Hepatocyte (in vitro differentiated cells): ENCODE data around the gene OLA1. TPM values are rescaled to one million over a fixed set of nuclear protein-coding genes. Genes with fewer than 3 reads are reported as not detected.
A peak's percentile ranks its signal among the peaks of the same experiment; 100 is the strongest.

ENCODE experiments used
- DNase-seq: peaks from one replicate; pipeline ENCODE4 v3.0.0-alpha.2; 2016; ENCODE audit warnings: low spot score
- H2AFZ ChIP-seq: fragments of 200-600 bp; sonication (generic); 2 replicates; pipeline ENCODE4 v1.6.0; 2016; ENCODE audit warnings: antibody characterized with exemption, mild to moderate bottlenecking
- H3K27ac ChIP-seq: fragments of 200-600 bp; sonication (generic); 2 replicates; pipeline ENCODE4 v1.5.1; 2016; ENCODE audit warnings: mild to moderate bottlenecking
- H3K27me3 ChIP-seq: fragments of 200-600 bp; sonication (generic); 2 replicates; pipeline ENCODE4 v1.6.1; 2016
- H3K36me3 ChIP-seq: fragments of 200-600 bp; sonication (generic); replicated peaks from 2 replicates; pipeline ENCODE4 v1.5.1; 2016; ENCODE audit warnings: low read depth; ENCODE audit not compliant: insufficient read depth
- H3K4me1 ChIP-seq: fragments of 200-600 bp; sonication (generic); 2 replicates; pipeline ENCODE4 v1.5.1; 2016; ENCODE audit warnings: mild to moderate bottlenecking, moderate library complexity; ENCODE audit not compliant: insufficient read depth
- H3K4me2 ChIP-seq: fragments of 200-600 bp; sonication (generic); 2 replicates; pipeline ENCODE4 v1.6.0; 2016
- H3K4me3 ChIP-seq: fragments of 200-600 bp; sonication (generic); 2 replicates; pipeline ENCODE4 v1.5.1; 2016; ENCODE audit warnings: mild to moderate bottlenecking
- H3K79me2 ChIP-seq: fragments of 200-600 bp; sonication (generic); 2 replicates; pipeline ENCODE4 v1.6.0; 2017; ENCODE audit warnings: mild to moderate bottlenecking
- H3K9me2 ChIP-seq: fragments of 200-600 bp; sonication (generic); replicated peaks from 2 replicates; pipeline ENCODE4 v1.6.0; 2017; ENCODE audit warnings: mild to moderate bottlenecking; ENCODE audit not compliant: insufficient read depth
- H3K9me3 ChIP-seq: fragments of 200-600 bp; sonication (generic); 2 replicates; pipeline ENCODE4 v1.5.1; 2016; ENCODE audit warnings: low read depth, mild to moderate bottlenecking
- H4K20me1 ChIP-seq: fragments of 200-600 bp; sonication (generic); 2 replicates; pipeline ENCODE4 v1.6.0; 2016; ENCODE audit warnings: mild to moderate bottlenecking; ENCODE audit not compliant: insufficient read depth, poor library complexity, severe bottlenecking
- CTCF ChIP-seq: fragments of 200-600 bp; sonication (generic); IDR thresholded peaks from 2 replicates; pipeline ENCODE4 v1.5.1; 2016; ENCODE audit warnings: antibody characterized with exemption, mild to moderate bottlenecking; ENCODE audit not compliant: poor library complexity
- EZH2 ChIP-seq: fragments of 200-600 bp; sonication (generic); IDR thresholded peaks from 2 replicates; pipeline ENCODE4 v1.6.1; 2016; ENCODE audit warnings: antibody characterized with exemption, mild to moderate bottlenecking, borderline replicate concordance
- EZH2phosphoT487 ChIP-seq: fragments of 200-600 bp; sonication (generic); IDR thresholded peaks from one replicate; pipeline ENCODE4 v1.6.1; 2018; ENCODE audit warnings: antibody characterized with exemption, mild to moderate bottlenecking, low read depth, moderate library complexity; ENCODE audit not compliant: unreplicated experiment, severe bottlenecking
- WGBS: methylation state at CpG from one replicate; pipeline ENCODE4 v1.1.6; 2016; ENCODE audit warnings: low lambda C conversion rate; ENCODE audit errors: missing lambda C conversion rate; 5-methylcytosine and 5-hydroxymethylcytosine counted together
- polyA plus RNA-seq: library from polyadenylated mRNA; unstranded; fragments of >200 nt; fragmentation: Nextera tagmentation; extraction: Ambion mirVana; gene quantifications from 2 replicates; pipeline ENCODE4 v1.2.1, GENCODE V29; 2016
- total RNA-seq: library from RNA; depleted of rRNA; stranded (reverse); fragments of >200 nt; gene quantifications from 2 replicates; pipeline ENCODE4 v1.2.3, GENCODE V29; 2014

OLA1 gene
- total RNA-seq = 89.6 and 93.7 TPM in 2 replicates
- polyA plus RNA-seq = 89.3 and 95.5 TPM in 2 replicates

- Histone ChIP-seq H3K9me3 (no peaks in the 10 kb centered on the region), H3K36me3 (no peaks in the 10 kb centered on the region), H3K79me2 (peaks cover 47% of the 10 kb centered on the region), H4K20me1 (peaks cover 6% of the 10 kb centered on the region), H2AFZ (peak within 1 kb of the TSS; percentile 99), H3K4me1 (peaks cover 8% of the 10 kb centered on the region), H3K4me2 (peak within 1 kb of the TSS; percentile 88), H3K9me2 (no peaks in the 10 kb centered on the region), H3K27ac (peak within 1 kb of the TSS; percentile 97), H3K27me3 (no peaks in the 10 kb centered on the region), H3K4me3 (peak within 1 kb of the TSS; percentile 91)
- TF ChIP-seq EZH2 (no peak), CTCF (peak; percentile 7)
- peak; percentile 98 for DNase-seq
- WGBS = 3% methylated on average over 78 of the region's 85 CpGs
Measured at GRCh38 chr2:174248187-174248997, at the start of gene OLA1. TSS of gene OLA1 (minus strand) at chr2:174248532. CDS start at chr2:174246815, 1,717 bp downstream.

- H2AFZ ChIP-seq = no peak overlapping the region
- no peaks in the 10 kb centered on the region for H3K9me2 ChIP-seq
- WGBS = 97% methylated on average over 1 of the region's 1 CpG
- no peak overlapping the region for H3K4me2 ChIP-seq
- DNase-seq = no peak
- no peaks in the 10 kb centered on the region for H3K79me2 ChIP-seq
- no peaks in the 10 kb centered on the region for H3K9me3 ChIP-seq
- H3K27ac ChIP-seq = no peak overlapping the region
- H3K27me3 ChIP-seq = no peaks in the 10 kb centered on the region
- TF ChIP-seq CTCF (no peak), EZH2phosphoT487 (no peak), EZH2 (no peak)
- no peaks in the 10 kb centered on the region for H3K4me1 ChIP-seq
- no peak overlapping the region for H3K4me3 ChIP-seq
- H4K20me1 ChIP-seq = no peaks in the 10 kb centered on the region
- H3K36me3 ChIP-seq = no peaks in the 10 kb centered on the region
Measured at GRCh38 chr2:174292908-174293307, 44.6 kb upstream of the OLA1 start.

GRCh38 chr2:174286172-174286571 is 37.8 kb upstream of the OLA1 start:
- H3K79me2 ChIP-seq = no peaks in the 10 kb centered on the region
- no peak for TF ChIP-seq EZH2
- no peak for TF ChIP-seq EZH2phosphoT487
- no peak for TF ChIP-seq CTCF
- no peaks in the 10 kb centered on the region for H3K9me2 ChIP-seq
- H3K4me1 ChIP-seq = no peaks in the 10 kb centered on the region
- no peaks in the 10 kb centered on the region for H3K9me3 ChIP-seq
- H3K27me3 ChIP-seq = no peaks in the 10 kb centered on the region
- no peak overlapping the region for H2AFZ ChIP-seq
- no peak overlapping the region for H3K4me2 ChIP-seq
- 76% methylated on average over 2 of the region's 2 CpGs for WGBS
- DNase-seq = no peak
- H3K36me3 ChIP-seq = no peaks in the 10 kb centered on the region
- no peaks in the 10 kb centered on the region for H4K20me1 ChIP-seq
- H3K27ac ChIP-seq = no peak overlapping the region
- H3K4me3 ChIP-seq = no peak overlapping the region
